ENCODE measurements around the gene LMO2. TPM values are rescaled to one million over a fixed set of nuclear protein-coding genes. Genes with fewer than 3 reads are reported as not detected.

Gene LMO2
- total and polyA plus RNA-seq, 2 of the 13 experiments (the other 11 are each of a cell fraction or from before 2014, with no cell fraction given), result not detected

- TF ChIP-seq TFDP1 (CRISPR knock-in tag; IDR thresholded peaks at IDR 0.05; ENCODE audit: borderline replicate concordance) (no peak), ZNF33A (CRISPR knock-in tag; IDR thresholded peaks at IDR 0.05; ENCODE audit: borderline replicate concordance) (no peak), ZMAT5 (CRISPR knock-in tag; IDR thresholded peaks at IDR 0.05; ENCODE audit: borderline replicate concordance, low read depth) (no peak), ZNF746 (CRISPR knock-in tag; IDR thresholded peaks at IDR 0.05) (no peak), ZHX1 (CRISPR knock-in tag; IDR thresholded peaks at IDR 0.05; ENCODE audit: low read depth) (no peak), ZNF713 (CRISPR knock-in tag; IDR thresholded peaks at IDR 0.05) (no peak), BHLHE40 (IDR thresholded peaks at IDR 0.05; ENCODE audit: low read length) (no peak)
Observed at GRCh38 chr11:33900159-33900840, 8.4 kb upstream of the LMO2 start (continued).
